ENCODE measurements around the gene WDR20.
"Not testable (repeated sequence)": the region's sequence is repeated elsewhere in the genome, so short reads cannot be mapped to it uniquely, and the experiment has no call there.

The WDR20 gene

GRCh38 chr14:102222751-102223150 is 83.1 kb downstream of the WDR20 start:
- no peak for DNase-seq

- DNase-seq = no peak
These were observed 84.0 kb downstream of the WDR20 start for GRCh38 chr14:102223682-102224081.

- no peak for DNase-seq
These were observed 85.7 kb downstream of the WDR20 start for GRCh38 chr14:102225386-102225785.

GRCh38 chr14:102225936-102226335 is 86.2 kb downstream of the WDR20 start:
- DNase-seq = no peak

GRCh38 chr14:102226356-102227125 is 86.8 kb downstream of the WDR20 start:
- no peak for DNase-seq

GRCh38 chr14:102227184-102227964 is 87.7 kb downstream of the WDR20 start:
- DNase-seq = no peak

- no peak for DNase-seq
These were observed 89.5 kb downstream of the WDR20 start for GRCh38 chr14:102229071-102229738.

- DNase-seq = no peak
These were observed 90.0 kb downstream of the WDR20 start for GRCh38 chr14:102229739-102230092.

- no peak for DNase-seq
These were observed 90.9 kb downstream of the WDR20 start for GRCh38 chr14:102230481-102231210.

- DNase-seq = no peak
These were observed 92.0 kb downstream of the WDR20 start for GRCh38 chr14:102231476-102232347.

- DNase-seq = no peak
These were observed 92.6 kb downstream of the WDR20 start for GRCh38 chr14:102232348-102232625.

GRCh38 chr14:102233081-102233480 is 93.4 kb downstream of the WDR20 start:
- no peak for DNase-seq

- no peak for DNase-seq
These were observed 94.9 kb downstream of the WDR20 start for GRCh38 chr14:102234331-102235264.

- peak; percentile 94 for DNase-seq
These were observed 95.7 kb downstream of the WDR20 start for GRCh38 chr14:102235275-102235897.

- no peak for DNase-seq
These were observed 96.3 kb downstream of the WDR20 start for GRCh38 chr14:102236026-102236425.

- no peak for DNase-seq
These were observed 98.4 kb downstream of the WDR20 start for GRCh38 chr14:102238131-102238530.

- DNase-seq = no peak
These were observed 99.1 kb downstream of the WDR20 start for GRCh38 chr14:102238766-102239165.

GRCh38 chr14:102239231-102239630 is 99.5 kb downstream of the WDR20 start:
- no peak for DNase-seq

- DNase-seq = not testable (repeated sequence)
These were observed 100.8 kb downstream of the WDR20 start for GRCh38 chr14:102240481-102240880.

- DNase-seq = no peak
These were observed 101.5 kb downstream of the WDR20 start for GRCh38 chr14:102241147-102241546.

- not testable (repeated sequence) for DNase-seq
These were observed 104.1 kb downstream of the WDR20 start for GRCh38 chr14:102243795-102244194.
